HG03039 (cell line): ENCODE results near the gene DAAM1.

Source experiments
- ATAC-seq: cut with Tn5 transposase; IDR thresholded peaks from one replicate; pipeline ENCODE4 v1.9.1; 2021; ENCODE audit warnings: mild to moderate bottlenecking, moderate library complexity; ENCODE audit not compliant: unreplicated experiment

The DAAM1 gene

GRCh38 chr14:59310633-59311032 lies 122.2 kb downstream of the DAAM1 start:
- no peak for ATAC-seq

- ATAC-seq: no peak
Observed at GRCh38 chr14:59311723-59312122, 123.3 kb downstream of the DAAM1 start.

GRCh38 chr14:59313144-59313651 lies 124.7 kb downstream of the DAAM1 start:
- no peak for ATAC-seq

GRCh38 chr14:59313658-59314608 lies 125.5 kb downstream of the DAAM1 start:
- ATAC-seq: no peak

GRCh38 chr14:59314953-59315599 lies 126.6 kb downstream of the DAAM1 start:
- no peak for ATAC-seq

- ATAC-seq: no peak
Observed at GRCh38 chr14:59316151-59316830, 127.8 kb downstream of the DAAM1 start.

GRCh38 chr14:59317346-59317745 lies 128.9 kb downstream of the DAAM1 start:
- no peak for ATAC-seq

GRCh38 chr14:59317798-59318505 lies 129.5 kb downstream of the DAAM1 start:
- ATAC-seq: no peak

- no peak for ATAC-seq
Observed at GRCh38 chr14:59318908-59319307, 130.4 kb downstream of the DAAM1 start.

- ATAC-seq: no peak
Observed at GRCh38 chr14:59320361-59320760, 131.9 kb downstream of the DAAM1 start.

- ATAC-seq: no peak
Observed at GRCh38 chr14:59320763-59321625, 132.5 kb downstream of the DAAM1 start.

- no peak for ATAC-seq
Observed at GRCh38 chr14:59321626-59321949, 133.1 kb downstream of the DAAM1 start.

- no peak for ATAC-seq
Observed at GRCh38 chr14:59325906-59326305, 137.4 kb downstream of the DAAM1 start.

GRCh38 chr14:59328454-59328853 lies 140.0 kb downstream of the DAAM1 start:
- no peak for ATAC-seq

- ATAC-seq: no peak
Observed at GRCh38 chr14:59330455-59330854, 142.0 kb downstream of the DAAM1 start.

GRCh38 chr14:59331217-59331616 lies 142.8 kb downstream of the DAAM1 start:
- no peak for ATAC-seq

GRCh38 chr14:59332727-59333126 lies 144.3 kb downstream of the DAAM1 start:
- ATAC-seq: no peak

- no peak for ATAC-seq
Observed at GRCh38 chr14:59333235-59333634, 144.8 kb downstream of the DAAM1 start.

GRCh38 chr14:59333668-59334067 lies 145.2 kb downstream of the DAAM1 start:
- ATAC-seq: no peak

GRCh38 chr14:59334253-59334652 lies 145.8 kb downstream of the DAAM1 start:
- no peak for ATAC-seq
